ENCODE data around the gene ING3.

The ING3 gene

DNA sequence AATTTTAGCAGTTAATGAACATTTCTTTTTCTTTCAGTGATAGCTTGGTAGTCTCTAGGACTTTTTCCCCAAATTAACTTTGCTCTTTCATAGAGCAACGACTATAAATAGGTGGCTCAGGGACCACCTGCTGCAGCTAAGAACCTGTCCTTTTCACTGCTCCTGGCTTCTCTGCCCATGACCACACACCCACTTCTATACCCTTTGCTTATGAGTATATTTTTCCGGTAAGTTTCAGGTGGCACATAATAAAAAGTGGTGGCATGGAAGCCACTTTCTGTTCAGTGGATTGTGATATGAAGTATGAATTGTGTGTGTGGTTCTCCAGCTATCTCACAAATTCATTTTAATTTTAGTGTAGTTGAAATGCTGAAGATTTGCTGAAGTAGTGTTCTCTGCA is 1.2 kb downstream of the ING3 start:
- TF ChIP-seq, protein P1, sequence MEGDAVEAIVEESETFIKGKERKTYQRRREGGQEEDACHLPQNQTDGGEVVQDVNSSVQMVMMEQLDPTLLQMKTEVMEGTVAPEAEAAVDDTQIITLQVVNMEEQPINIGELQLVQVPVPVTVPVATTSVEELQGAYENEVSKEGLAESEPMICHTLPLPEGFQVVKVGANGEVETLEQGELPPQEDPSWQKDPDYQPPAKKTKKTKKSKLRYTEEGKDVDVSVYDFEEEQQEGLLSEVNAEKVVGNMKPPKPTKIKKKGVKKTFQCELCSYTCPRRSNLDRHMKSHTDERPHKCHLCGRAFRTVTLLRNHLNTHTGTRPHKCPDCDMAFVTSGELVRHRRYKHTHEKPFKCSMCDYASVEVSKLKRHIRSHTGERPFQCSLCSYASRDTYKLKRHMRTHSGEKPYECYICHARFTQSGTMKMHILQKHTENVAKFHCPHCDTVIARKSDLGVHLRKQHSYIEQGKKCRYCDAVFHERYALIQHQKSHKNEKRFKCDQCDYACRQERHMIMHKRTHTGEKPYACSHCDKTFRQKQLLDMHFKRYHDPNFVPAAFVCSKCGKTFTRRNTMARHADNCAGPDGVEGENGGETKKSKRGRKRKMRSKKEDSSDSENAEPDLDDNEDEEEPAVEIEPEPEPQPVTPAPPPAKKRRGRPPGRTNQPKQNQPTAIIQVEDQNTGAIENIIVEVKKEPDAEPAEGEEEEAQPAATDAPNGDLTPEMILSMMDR (IDR thresholded peaks at IDR 0.05) = no peak

DNA sequence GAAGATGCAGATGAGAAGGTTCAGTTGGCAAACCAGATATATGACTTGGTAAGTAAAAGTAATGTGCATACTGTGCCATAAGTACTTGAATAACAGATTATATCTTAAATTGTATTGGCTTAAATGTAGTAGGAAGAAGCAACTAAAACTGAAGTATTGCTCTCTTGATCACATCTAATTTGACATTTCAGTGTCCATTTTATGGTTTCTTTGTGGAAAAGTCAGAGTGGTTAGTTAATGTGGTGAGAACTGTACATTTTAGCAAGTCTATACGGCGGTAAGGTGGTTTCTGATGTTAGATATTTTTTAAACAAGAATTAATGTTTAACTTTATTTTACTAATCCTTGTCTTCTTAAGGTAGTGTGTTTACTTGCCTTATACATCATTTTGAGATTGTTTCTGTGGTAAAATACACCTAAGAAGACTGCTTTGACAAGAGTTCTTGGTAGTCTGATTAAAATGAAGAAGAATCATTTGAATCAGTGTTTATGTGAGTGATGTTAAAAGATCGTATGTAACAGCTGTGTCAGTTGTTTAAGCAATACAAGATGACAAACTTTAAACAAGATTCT is 5.1 kb downstream of the ING3 start:
- TF ChIP-seq, protein P1 (IDR thresholded peaks at IDR 0.05) = no peak

DNA sequence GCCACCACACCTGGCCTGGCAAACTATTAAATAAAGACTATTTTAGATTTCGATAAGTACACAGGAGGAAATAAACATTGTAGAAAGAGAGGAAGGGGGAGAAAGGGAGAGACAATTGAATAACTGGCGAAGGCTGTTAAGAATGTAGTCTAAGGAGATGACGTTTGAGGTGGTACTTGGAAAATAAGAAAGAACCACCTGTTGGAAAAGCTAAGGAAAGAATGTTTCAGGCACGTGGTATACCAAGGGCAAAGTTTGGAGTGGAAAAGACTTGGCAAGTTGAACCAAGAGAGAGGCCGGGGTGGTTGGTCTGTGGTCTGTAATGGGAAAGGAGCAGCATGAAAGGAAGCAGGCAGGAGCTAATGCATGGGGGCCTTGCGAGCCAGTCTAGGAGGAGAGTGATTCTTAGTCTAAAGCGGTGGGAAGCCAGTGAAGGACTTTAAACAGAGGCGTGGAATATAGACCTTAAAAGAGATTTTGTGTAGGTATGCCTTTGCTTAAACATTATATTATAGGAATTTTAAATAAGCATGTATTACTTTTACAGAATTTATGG is 9.4 kb downstream of the ING3 start:
- TF ChIP-seq, protein P1 (IDR thresholded peaks at IDR 0.05) = no peak

DNA sequence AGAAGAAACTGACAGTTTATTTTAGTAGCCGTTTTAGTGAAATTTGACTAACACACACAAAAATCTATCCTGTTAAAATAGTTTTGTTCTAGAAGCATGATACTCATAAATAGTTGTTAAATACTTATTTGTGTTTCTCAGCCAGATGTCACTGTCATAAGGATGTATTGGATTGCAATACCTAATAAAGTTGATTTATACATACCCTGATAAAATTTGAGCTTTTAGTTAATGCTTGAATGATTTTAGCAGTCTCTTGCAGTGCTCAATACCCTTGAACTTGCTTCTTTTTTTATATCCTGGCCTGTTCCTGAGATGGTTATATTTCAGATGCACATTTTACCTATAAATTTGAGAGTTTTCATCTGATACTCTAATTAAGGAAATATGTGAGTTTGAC is 10.1 kb downstream of the ING3 start:
- TF ChIP-seq, protein P1 (IDR thresholded peaks at IDR 0.05) = no peak

DNA sequence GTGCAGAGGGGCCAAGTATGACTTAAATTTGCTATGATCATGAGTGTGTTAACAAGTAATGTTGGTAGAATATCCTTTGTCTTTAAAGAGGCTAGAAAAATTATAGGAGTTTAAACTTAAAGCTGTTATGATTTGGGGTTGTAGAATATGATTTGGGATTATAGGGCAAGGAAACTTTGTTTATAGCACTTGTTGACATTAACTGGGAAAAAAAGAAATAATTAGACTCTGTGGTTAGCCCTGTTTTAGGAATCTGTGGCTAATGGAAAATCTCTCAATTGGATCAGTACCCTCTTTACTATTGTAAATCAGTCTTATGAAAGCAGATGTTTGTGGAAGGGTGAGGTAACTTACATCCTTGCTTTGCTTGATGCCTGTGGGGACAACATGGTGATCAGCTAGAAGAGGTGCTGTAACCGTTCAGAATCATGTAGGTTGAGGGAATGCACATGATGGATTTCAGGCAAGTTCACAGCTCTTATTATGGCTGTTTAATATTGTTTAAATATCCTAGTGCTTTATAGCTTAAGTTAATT is 11.1 kb downstream of the ING3 start:
- TF ChIP-seq, protein P1 (IDR thresholded peaks at IDR 0.05) = no peak

DNA sequence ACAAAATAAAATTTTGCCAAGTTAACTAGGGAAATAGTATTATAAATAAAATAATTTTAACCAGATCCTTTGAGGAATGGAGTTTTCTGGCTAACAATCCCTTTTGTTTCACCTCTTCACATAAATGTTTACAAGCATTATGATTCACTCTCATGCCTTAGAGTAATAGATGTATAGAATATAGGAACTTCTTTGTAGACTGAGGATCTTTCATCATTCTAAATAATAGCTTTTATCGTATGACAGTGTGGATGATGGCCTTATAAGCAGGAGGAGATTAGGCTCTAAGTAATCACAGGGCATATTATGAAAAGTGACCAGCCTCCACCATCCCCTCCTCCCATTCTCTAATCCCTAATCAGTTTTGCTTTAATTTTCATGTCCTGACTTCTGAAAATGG is 13.5 kb downstream of the ING3 start:
- TF ChIP-seq, protein P1 (IDR thresholded peaks at IDR 0.05) = no peak

DNA sequence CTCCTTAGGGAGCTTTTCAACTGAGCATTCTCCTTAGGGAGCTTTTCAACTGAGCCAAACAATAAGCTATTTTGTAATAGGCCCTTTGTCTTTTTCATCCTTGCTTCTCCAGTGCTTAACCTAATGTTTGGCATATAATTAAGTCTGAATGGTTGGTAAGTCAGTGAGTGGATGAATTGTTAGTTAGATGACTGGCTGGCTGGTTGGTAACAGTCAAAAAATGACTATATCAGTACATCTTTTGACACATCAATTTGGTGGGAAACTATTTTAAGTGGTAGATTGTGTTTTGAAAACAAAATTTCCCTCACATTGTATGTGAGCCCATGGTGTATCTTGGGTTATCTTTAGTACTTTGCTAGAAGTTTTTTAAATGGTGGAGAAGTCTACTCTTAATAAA is 16.4 kb downstream of the ING3 start:
- TF ChIP-seq, protein P1 (IDR thresholded peaks at IDR 0.05) = no peak

Data from LNCAP (cell line).